Skeletal muscle tissue (tissue), 4 donors: Measurements from ENCODE around the gene CCDC110. TPM values are rescaled to one million over a fixed set of nuclear protein-coding genes. Genes with fewer than 3 reads are reported as not detected.
"Not testable (repeated sequence)": the region's sequence is repeated elsewhere in the genome, so short reads cannot be mapped to it uniquely, and the experiment has no call there.

Source experiments
- H3K27ac ChIP-seq: one replicate; pipeline ENCODE4 v1.7.0; 2013; ENCODE audit warnings: mild to moderate bottlenecking, low read depth, low read length, inconsistent platforms
- H3K27me3 ChIP-seq, 3 donors: one replicate each; pipeline ENCODE4 v1.7.0; 2013; ENCODE audit warnings: low read length in 3 of 3; ENCODE audit not compliant: control insufficient read depth in 3 of 3, insufficient read depth in 3 of 3
- H3K36me3 ChIP-seq, 3 donors: one replicate each; pipeline ENCODE4 v1.7.0; 2013; ENCODE audit warnings: low read length in 3 of 3; ENCODE audit not compliant: control insufficient read depth in 3 of 3, insufficient read depth in 3 of 3
- H3K4me1 ChIP-seq, 3 donors: one replicate each; pipeline ENCODE4 v1.7.0; 2013; ENCODE audit warnings: low read length in 3 of 3, mild to moderate bottlenecking in 3 of 3; ENCODE audit not compliant: control insufficient read depth in 3 of 3, insufficient read depth in 3 of 3
- H3K4me3 ChIP-seq, 3 donors: one replicate each; pipeline ENCODE4 v1.7.0; 2013; ENCODE audit warnings: low read length in 3 of 3
- H3K9ac ChIP-seq, 3 donors: one replicate each; pipeline ENCODE4 v1.7.0; 2013; ENCODE audit warnings: low read length in 3 of 3, mild to moderate bottlenecking in 3 of 3, moderate library complexity in 2 of 3, low read depth in 1 of 3
- H3K9me3 ChIP-seq, 3 donors: one replicate each; pipeline ENCODE4 v1.7.0; 2013; ENCODE audit warnings: low read length in 3 of 3; ENCODE audit not compliant: control insufficient read depth in 3 of 3
- total RNA-seq: library from RNA; depleted of rRNA; stranded (reverse); fragments of >200 nt; gene quantifications from one replicate; pipeline ENCODE4 v1.2.3, GENCODE V29; 2014
- donor health status: Osteomylitis.

Gene CCDC110
- total RNA-seq, result 0.52 TPM

DNA sequence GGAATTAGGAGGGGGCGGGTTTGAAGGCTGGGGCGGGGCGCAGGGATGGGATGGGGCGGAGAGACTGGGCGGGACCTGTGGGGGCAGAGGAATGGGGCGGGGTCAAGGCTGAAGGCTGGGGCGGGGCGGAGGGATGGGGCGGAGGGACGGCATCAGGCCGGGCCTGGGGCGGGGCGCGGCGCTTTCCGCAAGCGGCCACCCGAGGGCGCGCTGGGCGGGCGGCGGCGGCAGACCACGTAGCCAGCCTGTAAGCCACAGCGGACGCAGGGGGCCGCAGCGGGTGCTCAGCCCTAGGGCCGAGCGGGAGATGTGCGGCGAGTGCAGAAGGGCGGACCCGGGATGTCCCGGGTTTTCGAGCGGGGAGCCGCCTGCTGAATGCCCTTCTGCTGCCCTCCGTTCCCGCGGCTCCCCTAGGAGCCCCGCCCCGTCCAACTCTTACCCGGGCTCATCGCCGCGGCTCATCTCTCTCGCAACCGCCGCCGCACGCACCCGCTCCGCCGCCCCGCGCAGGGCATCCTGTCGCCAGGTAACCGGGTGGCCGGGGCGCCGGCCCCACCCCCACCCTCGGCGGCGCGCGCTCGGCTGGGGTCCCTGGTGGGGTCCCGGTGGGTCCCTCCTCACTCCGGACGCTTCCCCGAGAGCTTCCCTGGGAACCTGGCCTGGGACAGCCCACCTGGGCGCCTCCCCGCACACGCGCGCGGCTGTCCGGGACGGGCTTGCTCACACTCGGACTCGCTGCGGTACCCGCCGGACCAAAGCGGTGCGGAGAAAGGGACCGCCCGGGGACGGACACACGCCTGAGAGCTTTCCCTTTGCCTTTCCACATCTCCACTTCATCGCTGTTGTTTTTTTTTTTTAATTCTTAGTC, at the start of gene CCDC110:
Gene CCDC110, minus strand, starts transcription at position 499 of the 868 bp plus-strand sequence. Its CDS starts 50 bp downstream, at position 449.
- Histone ChIP-seq H3K27me3 (no peaks in the 10 kb centered on the region), H3K36me3 (no peaks in the 10 kb centered on the region), H3K4me3 (peak within 1 kb of the TSS; percentile 82 to 94 (median 89)), H3K4me1 (peaks cover 8 to 11% (median 9%) of the 10 kb centered on the region in 3 donors), H3K27ac (peak within 1 kb of the TSS; percentile 84), H3K9me3 (no peaks in the 10 kb centered on the region), H3K9ac (peak within 1 kb of the TSS; percentile 85 to 94 (median 87))

DNA sequence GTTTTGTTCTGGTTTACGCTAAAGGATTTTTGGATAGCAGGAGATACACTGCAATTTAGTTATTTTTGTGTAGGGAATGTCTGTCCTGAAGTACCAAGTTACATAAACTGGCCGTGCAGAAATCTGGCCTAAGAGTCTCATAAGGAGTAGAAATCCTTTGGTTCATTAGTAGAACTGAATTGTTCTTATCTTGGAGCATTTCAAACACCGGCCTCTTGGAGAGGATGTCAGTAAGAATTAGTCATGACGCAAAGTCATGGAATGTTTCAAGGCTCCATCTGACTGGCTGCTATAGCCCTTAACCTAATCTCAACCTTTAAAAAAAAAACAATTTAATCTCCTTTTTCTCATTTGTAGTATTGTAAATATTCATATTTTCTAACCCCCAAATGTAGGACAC, 48.6 kb upstream of the CCDC110 start:
- Histone ChIP-seq H3K27me3 (no peaks in the 10 kb centered on the region), H3K4me1 (peaks cover 20 to 33% (median 30%) of the 10 kb centered on the region in 3 donors), H3K9me3 (no peaks in the 10 kb centered on the region), H3K9ac (no peak overlapping the region), H3K36me3 (peaks cover 16 to 38% (median 29%) of the 10 kb centered on the region in 3 donors), H3K4me3 (no peak overlapping the region), H3K27ac (peak overlapping the region; percentile 25)

DNA sequence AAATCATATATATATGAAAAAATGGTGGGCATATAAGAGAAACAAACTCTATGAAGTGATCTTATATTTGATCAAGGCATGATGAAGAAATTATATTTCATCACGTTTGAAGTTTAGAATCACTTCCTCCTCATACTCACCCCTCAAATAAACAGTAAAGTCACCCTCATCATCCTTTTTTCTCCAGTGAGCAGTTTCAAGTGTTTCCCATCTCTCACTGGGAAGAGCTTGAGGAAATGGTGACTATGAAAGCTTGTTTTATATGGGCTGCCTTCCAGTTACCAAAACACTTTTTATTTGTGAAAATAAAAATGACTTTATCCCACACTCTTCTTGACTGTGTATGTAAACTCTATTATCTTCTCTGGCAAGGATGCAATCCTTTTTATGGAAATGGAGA, 47.0 kb upstream of the CCDC110 start:
- H3K36me3 ChIP-seq, result peaks cover 6 to 33% (median 20%) of the 10 kb centered on the region in 3 donors
- H3K27ac ChIP-seq, result peak overlapping the region; percentile 3
- H3K9me3 ChIP-seq, result no peaks in the 10 kb centered on the region
- no peaks in the 10 kb centered on the region for H3K27me3 ChIP-seq
- peak overlapping the region in 1 of 3 donors; percentile 20 for H3K9ac ChIP-seq
- peaks cover 21 to 36% (median 32%) of the 10 kb centered on the region in 3 donors for H3K4me1 ChIP-seq
- H3K4me3 ChIP-seq, result no peak overlapping the region

DNA sequence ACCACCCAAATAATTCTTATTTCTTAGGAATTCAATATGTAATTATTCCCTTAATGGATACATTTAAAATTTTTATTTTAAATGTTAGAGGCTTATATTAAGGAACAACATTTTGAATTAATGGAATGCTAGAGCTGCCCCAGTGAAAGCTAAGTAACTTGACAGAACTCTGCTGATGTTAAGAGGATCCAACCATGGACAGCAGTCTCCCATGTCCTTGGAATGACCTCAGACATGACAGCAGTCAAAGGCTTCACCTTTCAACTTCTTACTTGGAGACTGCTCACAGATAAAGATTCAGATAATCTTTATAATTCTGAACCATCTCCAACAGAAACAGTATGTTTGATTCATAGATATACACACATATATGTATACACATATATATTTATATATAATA, 46.5 kb upstream of the CCDC110 start:
- peak overlapping the region in 1 of 3 donors; percentile 20 for H3K9ac ChIP-seq
- H3K27ac ChIP-seq, result no peak overlapping the region
- H3K4me1 ChIP-seq, result peaks cover 25 to 40% (median 36%) of the 10 kb centered on the region in 3 donors
- no peak overlapping the region for H3K4me3 ChIP-seq
- peaks cover 6 to 32% (median 23%) of the 10 kb centered on the region in 3 donors for H3K36me3 ChIP-seq
- H3K9me3 ChIP-seq, result no peaks in the 10 kb centered on the region
- H3K27me3 ChIP-seq, result no peaks in the 10 kb centered on the region

DNA sequence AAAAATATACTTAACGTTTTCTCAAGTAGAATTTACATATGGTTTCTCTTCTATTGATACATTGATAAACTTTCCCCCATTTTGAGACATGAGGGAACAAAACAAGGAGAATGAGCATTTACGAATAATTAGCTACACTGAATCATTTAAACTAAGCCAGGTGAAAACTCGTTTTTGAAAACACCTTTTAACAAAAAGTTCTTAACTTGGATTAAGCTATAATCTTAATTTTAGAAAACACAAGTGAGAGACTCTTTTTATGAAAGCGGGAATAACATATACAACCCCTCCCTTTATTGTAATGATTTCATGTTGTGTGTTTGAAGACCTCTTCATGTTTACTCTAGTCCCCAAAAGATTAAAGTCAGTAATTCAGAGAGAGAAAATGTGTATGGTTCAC, 43.7 kb upstream of the CCDC110 start:
- Histone ChIP-seq H3K4me1 (peaks cover 40 to 61% (median 49%) of the 10 kb centered on the region in 3 donors), H3K27ac (peak overlapping the region; percentile 83), H3K9me3 (no peaks in the 10 kb centered on the region), H3K9ac (no peak overlapping the region), H3K4me3 (no peak overlapping the region), H3K27me3 (no peaks in the 10 kb centered on the region), H3K36me3 (peaks cover 6 to 35% (median 28%) of the 10 kb centered on the region in 3 donors)

DNA sequence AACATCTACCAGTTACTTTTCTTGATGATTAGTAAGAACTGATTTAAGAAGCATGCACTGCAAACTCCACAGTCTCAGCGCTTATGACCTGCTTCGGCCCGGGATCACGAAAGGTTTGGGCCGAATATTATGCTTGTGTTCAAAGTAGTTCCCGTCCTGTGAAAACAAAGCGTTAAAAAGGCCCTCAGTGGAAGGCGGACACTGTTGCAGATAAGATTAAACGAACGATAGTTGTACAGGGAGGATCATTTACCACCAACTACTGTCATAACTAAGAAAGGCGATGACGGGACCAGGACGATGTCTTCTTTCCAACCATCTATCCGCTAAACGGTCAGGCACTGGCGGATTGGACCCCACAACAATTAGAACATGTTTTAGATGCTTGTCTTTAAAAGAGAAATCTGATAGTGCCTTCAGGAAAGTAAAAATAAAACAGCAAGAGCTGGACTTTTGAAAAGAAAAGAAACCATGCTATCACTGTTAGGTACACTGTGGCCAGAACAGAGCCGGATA, 42.7 kb upstream of the CCDC110 start:
- Histone ChIP-seq H3K9ac (peak overlapping the region; percentile 15 to 62 (median 18)), H3K4me1 (peaks cover 42 to 70% (median 50%) of the 10 kb centered on the region in 3 donors), H3K27me3 (no peaks in the 10 kb centered on the region), H3K27ac (peak overlapping the region; percentile 83), H3K4me3 (peak overlapping the region in 2 of 3 donors; percentile 8 to 10), H3K36me3 (peaks cover 0 to 30% (median 21%) of the 10 kb centered on the region in 3 donors), H3K9me3 (no peaks in the 10 kb centered on the region)

DNA sequence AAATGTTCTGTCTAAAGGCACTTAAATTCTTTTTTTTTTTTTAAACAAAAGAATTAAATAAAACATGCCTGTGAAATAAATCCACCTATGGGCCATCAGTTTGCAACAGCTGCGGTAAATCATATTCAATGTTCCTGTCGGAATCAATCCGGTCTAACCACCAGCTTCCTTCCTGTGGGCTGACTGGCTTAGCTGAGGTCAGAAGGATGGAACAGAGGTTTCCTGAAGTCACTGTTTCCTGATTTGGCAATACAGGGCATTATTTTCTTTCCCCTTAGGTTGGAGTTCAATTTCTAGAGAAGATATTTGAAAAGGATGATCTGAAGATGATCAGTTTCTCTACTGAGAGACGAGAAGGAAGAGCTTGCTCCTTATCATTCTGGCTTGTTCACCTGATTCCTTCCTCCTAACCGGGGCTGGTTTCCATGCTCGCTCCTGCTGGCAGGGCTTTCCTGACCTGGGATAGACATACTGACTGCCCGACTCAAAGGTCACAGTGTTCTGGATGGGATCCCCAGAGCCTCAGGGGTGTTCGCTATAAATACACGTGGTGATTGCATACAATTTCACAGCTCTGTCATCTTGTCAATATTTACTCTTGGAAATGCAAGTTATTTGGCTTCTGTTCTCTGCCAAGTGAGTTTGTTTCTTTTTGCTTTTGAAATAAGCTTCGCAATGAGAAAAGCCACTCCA, 42.1 kb upstream of the CCDC110 start:
- peak overlapping the region in 2 of 3 donors; percentile 4 to 10 for H3K4me3 ChIP-seq
- no peaks in the 10 kb centered on the region for H3K27me3 ChIP-seq
- peaks cover 48 to 72% (median 50%) of the 10 kb centered on the region in 3 donors for H3K4me1 ChIP-seq
- H3K9ac ChIP-seq, result peak overlapping the region; percentile 15 to 62 (median 55)
- no peaks in the 10 kb centered on the region for H3K9me3 ChIP-seq
- H3K27ac ChIP-seq, result peak overlapping the region; percentile 83
- peaks cover 0 to 26% (median 19%) of the 10 kb centered on the region in 3 donors for H3K36me3 ChIP-seq

DNA sequence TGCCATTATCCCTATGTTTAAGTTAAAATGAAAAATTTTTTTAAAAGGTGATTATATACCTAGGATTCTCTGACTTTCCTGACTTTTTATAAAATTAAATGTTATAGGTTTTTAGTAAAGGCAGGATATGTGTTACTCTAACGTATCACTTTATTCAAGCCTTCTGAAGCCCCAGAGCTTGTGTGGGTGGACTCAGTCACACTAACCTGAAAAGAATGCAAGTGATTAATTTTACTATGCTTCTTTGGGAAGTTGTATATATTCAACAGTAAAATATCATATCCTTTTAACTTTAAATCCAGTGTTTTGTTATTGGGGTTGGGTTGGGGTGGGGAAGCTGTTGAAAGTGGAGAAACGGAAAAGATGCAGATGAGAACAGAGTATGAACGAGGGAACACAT, 41.0 kb upstream of the CCDC110 start:
- H3K4me3 ChIP-seq, result no peak overlapping the region
- H3K27me3 ChIP-seq, result no peaks in the 10 kb centered on the region
- H3K9me3 ChIP-seq, result no peaks in the 10 kb centered on the region
- peak overlapping the region; percentile 83 for H3K27ac ChIP-seq
- peaks cover 0 to 21% (median 17%) of the 10 kb centered on the region in 3 donors for H3K36me3 ChIP-seq
- peak overlapping the region in 1 of 3 donors; percentile 10 for H3K9ac ChIP-seq
- H3K4me1 ChIP-seq, result peaks cover 51 to 70% (median 53%) of the 10 kb centered on the region in 3 donors

DNA sequence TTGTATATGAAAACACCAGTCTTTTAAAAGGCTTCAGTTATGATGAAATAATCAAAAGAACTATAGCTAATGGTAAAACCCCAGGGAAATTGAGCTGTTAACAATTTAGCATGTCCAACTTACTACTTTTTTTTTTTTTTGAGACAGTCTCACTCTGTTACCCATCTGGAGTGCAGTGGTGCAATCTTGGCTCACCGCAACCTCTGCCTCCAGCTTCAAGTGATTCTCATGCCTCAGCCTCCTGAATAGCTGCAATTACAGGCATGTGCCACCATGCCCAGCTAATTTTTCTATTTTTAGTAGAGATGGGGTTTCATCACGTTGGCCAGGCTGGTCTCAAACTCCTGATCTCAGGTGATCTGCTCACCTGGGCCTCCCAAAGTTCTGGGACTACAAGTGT, 39.7 kb upstream of the CCDC110 start:
- not testable (repeated sequence) for H3K27me3 ChIP-seq, H3K4me3 ChIP-seq, H3K9ac ChIP-seq, H3K9me3 ChIP-seq
- H3K4me1 ChIP-seq, result peaks cover 47 to 68% (median 49%) of the 10 kb centered on the region in 3 donors
- peaks cover 3 to 18% (median 14%) of the 10 kb centered on the region in 3 donors for H3K36me3 ChIP-seq
- peak overlapping the region; percentile 83 for H3K27ac ChIP-seq
